Vagina (tissue), 2 donors: Measurements from ENCODE around the gene GFRA1.

Experiments
- POLR2A ChIP-seq, 2 donors: fragments of 450-650 bp; IDR thresholded peaks; one replicate each; pipeline ENCODE4 v1.6.1; 2017; ENCODE audit warnings: antibody characterized with exemption in 2 of 2, mild to moderate bottlenecking in 2 of 2, moderate library complexity in 2 of 2
- POLR2AphosphoS5 ChIP-seq, 2 donors: sonication (generic); formaldehyde crosslinking; IDR thresholded peaks; one replicate each; pipeline ENCODE4 v1.9.0; 2017; ENCODE audit warnings: antibody characterized with exemption in 2 of 2, mild to moderate bottlenecking in 2 of 2, low read depth in 1 of 2; ENCODE audit not compliant: insufficient read depth in 1 of 2
- TF ChIP-seq, protein P1 (sequence below), 3 experiments: fragments of 450-650 bp in 2 of 3; fragments of 200-600 bp in 1 of 3; sonication (generic) in 1 of 3; IDR thresholded peaks; one replicate each; pipeline ENCODE4 v1.5.1; 2017 to 2019; ENCODE audit warnings: antibody characterized with exemption in 3 of 3, mild to moderate bottlenecking in 2 of 3, moderate library complexity in 2 of 3

GRCh38 chr10:116120688-116121455, 152.1 kb downstream of the GFRA1 start:
- TF ChIP-seq, protein P1, sequence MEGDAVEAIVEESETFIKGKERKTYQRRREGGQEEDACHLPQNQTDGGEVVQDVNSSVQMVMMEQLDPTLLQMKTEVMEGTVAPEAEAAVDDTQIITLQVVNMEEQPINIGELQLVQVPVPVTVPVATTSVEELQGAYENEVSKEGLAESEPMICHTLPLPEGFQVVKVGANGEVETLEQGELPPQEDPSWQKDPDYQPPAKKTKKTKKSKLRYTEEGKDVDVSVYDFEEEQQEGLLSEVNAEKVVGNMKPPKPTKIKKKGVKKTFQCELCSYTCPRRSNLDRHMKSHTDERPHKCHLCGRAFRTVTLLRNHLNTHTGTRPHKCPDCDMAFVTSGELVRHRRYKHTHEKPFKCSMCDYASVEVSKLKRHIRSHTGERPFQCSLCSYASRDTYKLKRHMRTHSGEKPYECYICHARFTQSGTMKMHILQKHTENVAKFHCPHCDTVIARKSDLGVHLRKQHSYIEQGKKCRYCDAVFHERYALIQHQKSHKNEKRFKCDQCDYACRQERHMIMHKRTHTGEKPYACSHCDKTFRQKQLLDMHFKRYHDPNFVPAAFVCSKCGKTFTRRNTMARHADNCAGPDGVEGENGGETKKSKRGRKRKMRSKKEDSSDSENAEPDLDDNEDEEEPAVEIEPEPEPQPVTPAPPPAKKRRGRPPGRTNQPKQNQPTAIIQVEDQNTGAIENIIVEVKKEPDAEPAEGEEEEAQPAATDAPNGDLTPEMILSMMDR (IDR thresholded peaks at IDR 0.05) = no peak
- TF ChIP-seq POLR2A (IDR thresholded peaks at IDR 0.05) (no peak), POLR2AphosphoS5 (IDR thresholded peaks at IDR 0.05; ENCODE audit: insufficient read depth in 1 of 2, low read depth in 1 of 2) (no peak)
